ENCODE results near the gene CUL1.
A peak's percentile ranks its signal among the peaks of the same experiment; 100 is the strongest.

Gene CUL1

DNA sequence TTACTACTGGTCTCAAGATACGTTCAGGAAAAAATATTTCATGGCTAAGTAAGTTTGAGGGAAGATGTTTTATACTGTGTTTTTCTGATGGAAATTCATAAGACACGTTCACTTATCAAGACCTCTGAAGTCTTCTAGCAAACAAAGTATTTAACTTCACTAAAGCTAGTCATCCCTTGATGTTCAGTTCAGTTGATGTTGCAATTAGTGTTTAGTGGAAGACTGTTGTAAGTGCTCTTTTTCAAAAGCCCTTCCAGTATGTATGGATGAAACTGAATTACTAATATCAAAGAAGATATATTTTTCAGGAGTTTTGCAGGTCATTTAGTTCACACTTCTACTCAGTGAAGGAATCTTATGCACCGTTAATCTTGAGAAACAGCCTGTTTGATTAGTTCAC lies 25.1 kb downstream of the CUL1 start:
- Histone ChIP-seq H3K14ac (ENCODE audit: low read length) (no peak overlapping the region), H4K12ac (ENCODE audit: low read depth, low read length) (no peak overlapping the region), H2BK12ac (ENCODE audit: low read length) (no peak overlapping the region), H3K4me3 (ENCODE audit: low read depth, low read length) (no peak overlapping the region), H3K79me2 (ENCODE audit: control insufficient read depth, insufficient read depth, low read length, poor library complexity) (peaks cover 32% of the 10 kb centered on the region), H3K79me1 (ENCODE audit: low read length) (no peaks in the 10 kb centered on the region), H2AK5ac (ENCODE audit: low read length) (no peak overlapping the region), H3K27me3 (ENCODE audit: insufficient read depth, low read length) (no peaks in the 10 kb centered on the region), H3K9me3 (ENCODE audit: insufficient read depth, low read depth, low read length) (no peaks in the 10 kb centered on the region), H4K91ac (ENCODE audit: low read depth, low read length) (no peak overlapping the region), H2BK5ac (ENCODE audit: low read depth, low read length, poor library complexity) (no peak overlapping the region), H2BK120ac (ENCODE audit: insufficient read depth, low read length, poor library complexity) (no peak overlapping the region), H3K4ac (ENCODE audit: low read depth, low read length) (no peak overlapping the region), H3K27ac (ENCODE audit: low read depth, low read length) (no peak overlapping the region), H3K36me3 (ENCODE audit: control insufficient read depth in 1 of 2, insufficient read depth in 2 of 2, low read length in 2 of 2) (peaks cover 0 to 7% of the 10 kb centered on the region in 2 experiments), H3K4me1 (ENCODE audit: control insufficient read depth in 1 of 2, insufficient read depth in 2 of 2, low read length in 2 of 2) (peaks cover 8 to 18% of the 10 kb centered on the region in 2 experiments), H3K9ac (ENCODE audit: low read length) (no peak overlapping the region), H3K4me2 (ENCODE audit: low read length) (no peak overlapping the region), H4K8ac (ENCODE audit: low read depth, low read length) (no peak overlapping the region), H3K18ac (ENCODE audit: low read length) (no peak overlapping the region), H2AFZ (ENCODE audit: insufficient read depth, low read length, poor library complexity) (no peak overlapping the region), H3K23ac (ENCODE audit: low read length) (no peak overlapping the region)
- WGBS (ENCODE audit: extremely low coverage, insufficient coverage, insufficient read length) = no CpG with 5 or more reads among the region's 3 CpGs
- DNase-seq = no peak

DNA sequence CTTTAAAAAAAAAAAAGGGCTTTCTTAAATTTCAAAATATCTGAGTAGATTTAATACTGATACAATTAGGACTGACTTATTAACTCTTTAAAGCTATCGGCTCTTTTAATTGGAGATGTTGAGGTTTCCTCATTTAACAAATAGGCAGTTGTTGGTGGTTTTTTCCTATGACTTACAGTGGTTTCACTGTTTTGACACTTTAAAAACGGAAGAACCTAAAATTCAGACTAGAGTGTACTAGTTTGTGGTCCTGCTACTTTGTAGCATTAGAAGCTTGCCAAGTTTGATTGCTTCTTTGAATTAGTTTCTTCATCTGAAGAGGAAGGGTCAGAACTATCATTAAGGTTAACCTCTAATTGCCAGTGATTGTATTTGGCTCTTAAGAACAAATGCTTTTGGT lies 27.7 kb downstream of the CUL1 start:
- no CpG with 5 or more reads among the region's 2 CpGs for WGBS (ENCODE audit: extremely low coverage, insufficient coverage, insufficient read length)
- Histone ChIP-seq H3K79me1 (ENCODE audit: low read length) (no peaks in the 10 kb centered on the region), H3K36me3 (ENCODE audit: control insufficient read depth in 1 of 2, insufficient read depth in 2 of 2, low read length in 2 of 2) (peaks cover 7 to 14% of the 10 kb centered on the region in 2 experiments), H2AK5ac (ENCODE audit: low read length) (no peak overlapping the region), H3K14ac (ENCODE audit: low read length) (no peak overlapping the region), H4K8ac (ENCODE audit: low read depth, low read length) (no peak overlapping the region), H4K91ac (ENCODE audit: low read depth, low read length) (no peak overlapping the region), H3K4me1 (ENCODE audit: control insufficient read depth in 1 of 2, insufficient read depth in 2 of 2, low read length in 2 of 2) (peaks cover 8 to 15% of the 10 kb centered on the region in 2 experiments), H3K4ac (ENCODE audit: low read depth, low read length) (no peak overlapping the region), H3K9me3 (ENCODE audit: insufficient read depth, low read depth, low read length) (no peaks in the 10 kb centered on the region), H2BK12ac (ENCODE audit: low read length) (no peak overlapping the region), H3K27me3 (ENCODE audit: insufficient read depth, low read length) (no peaks in the 10 kb centered on the region), H2BK120ac (ENCODE audit: insufficient read depth, low read length, poor library complexity) (no peak overlapping the region), H4K12ac (ENCODE audit: low read depth, low read length) (no peak overlapping the region), H2AFZ (ENCODE audit: insufficient read depth, low read length, poor library complexity) (no peak overlapping the region), H2BK5ac (ENCODE audit: low read depth, low read length, poor library complexity) (no peak overlapping the region), H3K23ac (ENCODE audit: low read length) (no peak overlapping the region), H3K9ac (ENCODE audit: low read length) (no peak overlapping the region), H3K79me2 (ENCODE audit: control insufficient read depth, insufficient read depth, low read length, poor library complexity) (peaks cover 25% of the 10 kb centered on the region), H3K27ac (ENCODE audit: low read depth, low read length) (no peak overlapping the region), H3K4me3 (ENCODE audit: low read depth, low read length) (no peak overlapping the region), H3K18ac (ENCODE audit: low read length) (no peak overlapping the region), H3K4me2 (ENCODE audit: low read length) (no peak overlapping the region)
- DNase-seq = no peak

DNA sequence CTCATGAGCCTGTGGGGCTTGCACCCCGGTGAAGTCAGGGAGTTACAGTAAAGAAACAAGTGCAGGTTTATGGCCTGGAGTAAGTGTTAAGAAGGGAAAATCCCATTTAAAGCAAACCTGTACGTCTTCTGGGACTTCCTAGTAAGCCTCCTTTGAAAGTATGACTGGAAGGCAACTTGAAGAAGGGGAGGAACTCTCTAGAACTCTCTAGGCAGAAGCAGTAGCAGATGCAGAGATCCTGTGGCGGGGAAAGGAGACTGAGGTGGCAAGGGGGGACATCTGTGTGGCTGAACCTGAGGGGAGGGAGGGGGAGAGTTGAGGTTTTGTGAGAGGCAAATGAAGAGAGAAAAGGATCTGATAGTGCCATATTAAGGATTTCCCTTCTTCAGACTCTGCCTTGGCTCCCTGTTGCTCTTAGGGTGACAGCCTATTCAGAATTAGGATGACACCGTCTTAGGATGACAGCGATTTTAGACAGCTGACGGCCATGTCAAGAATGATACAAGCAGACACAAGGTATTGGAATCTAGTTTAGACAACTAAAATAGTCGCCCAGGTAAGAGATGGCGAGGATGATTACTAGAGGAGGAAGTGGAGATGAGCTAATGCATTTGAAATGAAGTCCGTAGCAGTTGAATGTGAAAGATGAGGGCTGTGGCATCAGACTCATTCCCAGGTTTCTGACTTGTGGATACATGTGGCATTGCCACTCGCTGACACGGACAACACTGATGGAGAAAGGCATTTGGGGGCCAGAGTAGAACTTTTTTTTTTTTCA lies 29.0 kb downstream of the CUL1 start:
- peaks cover 11 to 15% of the 10 kb centered on the region in 2 experiments for H3K36me3 ChIP-seq (ENCODE audit: control insufficient read depth in 1 of 2, insufficient read depth in 2 of 2, low read length in 2 of 2)
- peak overlapping the region; percentile 19 for H3K18ac ChIP-seq (ENCODE audit: low read length)
- no peak overlapping the region for H3K4me2 ChIP-seq (ENCODE audit: low read length)
- no peak overlapping the region for H2BK120ac ChIP-seq (ENCODE audit: insufficient read depth, low read length, poor library complexity)
- WGBS (ENCODE audit: extremely low coverage, insufficient coverage, insufficient read length) = no CpG with 5 or more reads among the region's 11 CpGs
- H4K8ac ChIP-seq (ENCODE audit: low read depth, low read length) = no peak overlapping the region
- H3K9ac ChIP-seq (ENCODE audit: low read length) = no peak overlapping the region
- H2BK5ac ChIP-seq (ENCODE audit: low read depth, low read length, poor library complexity) = no peak overlapping the region
- peak overlapping the region; percentile 27 for H3K27ac ChIP-seq (ENCODE audit: low read depth, low read length)
- H3K4ac ChIP-seq (ENCODE audit: low read depth, low read length) = peak overlapping the region; percentile 61
- peak; percentile 77 to 92 for DNase-seq
- peaks cover 16% of the 10 kb centered on the region for H3K79me2 ChIP-seq (ENCODE audit: control insufficient read depth, insufficient read depth, low read length, poor library complexity)
- no peak overlapping the region for H3K23ac ChIP-seq (ENCODE audit: low read length)
- H3K14ac ChIP-seq (ENCODE audit: low read length) = no peak overlapping the region
- H2BK12ac ChIP-seq (ENCODE audit: low read length) = no peak overlapping the region
- H2AFZ ChIP-seq (ENCODE audit: insufficient read depth, low read length, poor library complexity) = no peak overlapping the region
- H3K27me3 ChIP-seq (ENCODE audit: insufficient read depth, low read length) = no peaks in the 10 kb centered on the region
- H2AK5ac ChIP-seq (ENCODE audit: low read length) = no peak overlapping the region
- no peaks in the 10 kb centered on the region for H3K79me1 ChIP-seq (ENCODE audit: low read length)
- H4K91ac ChIP-seq (ENCODE audit: low read depth, low read length) = no peak overlapping the region
- peaks cover 5 to 9% of the 10 kb centered on the region in 2 experiments for H3K4me1 ChIP-seq (ENCODE audit: control insufficient read depth in 1 of 2, insufficient read depth in 2 of 2, low read length in 2 of 2)
- no peak overlapping the region for H4K12ac ChIP-seq (ENCODE audit: low read depth, low read length)
- H3K4me3 ChIP-seq (ENCODE audit: low read depth, low read length) = no peak overlapping the region
- no peaks in the 10 kb centered on the region for H3K9me3 ChIP-seq (ENCODE audit: insufficient read depth, low read depth, low read length)

DNA sequence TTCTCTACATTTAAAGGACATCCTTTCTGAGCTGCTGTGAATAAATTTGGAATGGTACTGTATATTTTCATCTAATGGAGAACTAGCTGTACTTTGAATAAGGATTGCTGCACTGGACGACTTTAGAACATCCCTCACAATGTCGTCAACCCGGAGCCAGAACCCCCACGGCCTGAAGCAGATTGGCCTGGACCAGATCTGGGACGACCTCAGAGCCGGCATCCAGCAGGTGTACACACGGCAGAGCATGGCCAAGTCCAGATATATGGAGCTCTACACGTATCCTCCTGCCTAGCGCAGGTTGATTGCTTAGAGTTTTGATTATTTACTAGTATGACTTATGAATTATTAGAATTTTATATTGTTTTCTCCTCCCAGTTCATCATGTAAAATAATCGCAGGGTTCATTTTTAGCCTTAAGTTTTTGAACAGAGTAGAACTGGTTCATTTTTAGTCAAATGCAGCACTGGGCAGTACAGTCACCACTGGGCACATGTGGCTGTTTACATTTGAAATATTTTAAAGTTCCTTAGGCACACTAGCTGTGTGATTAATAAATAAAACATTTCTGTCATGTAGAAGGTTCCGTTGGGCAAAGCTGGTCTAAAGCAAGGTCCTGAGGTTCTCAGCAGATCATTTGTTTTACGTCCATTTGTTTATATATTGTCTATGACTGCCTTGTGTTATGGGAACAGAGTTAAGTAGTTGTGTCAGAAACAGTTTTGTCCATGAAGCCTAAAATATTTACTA lies 31.5 kb downstream of the CUL1 start:
- H3K18ac ChIP-seq (ENCODE audit: low read length) = no peak overlapping the region
- H2BK5ac ChIP-seq (ENCODE audit: low read depth, low read length, poor library complexity) = no peak overlapping the region
- DNase-seq = no peak
- H3K9ac ChIP-seq (ENCODE audit: low read length) = no peak overlapping the region
- H4K91ac ChIP-seq (ENCODE audit: low read depth, low read length) = no peak overlapping the region
- no peaks in the 10 kb centered on the region for H3K9me3 ChIP-seq (ENCODE audit: insufficient read depth, low read depth, low read length)
- peaks cover 18 to 22% of the 10 kb centered on the region in 2 experiments for H3K36me3 ChIP-seq (ENCODE audit: control insufficient read depth in 1 of 2, insufficient read depth in 2 of 2, low read length in 2 of 2)
- H3K23ac ChIP-seq (ENCODE audit: low read length) = no peak overlapping the region
- no peak overlapping the region for H2BK120ac ChIP-seq (ENCODE audit: insufficient read depth, low read length, poor library complexity)
- WGBS (ENCODE audit: extremely low coverage, insufficient coverage, insufficient read length) = no CpG with 5 or more reads among the region's 12 CpGs
- H3K4me2 ChIP-seq (ENCODE audit: low read length) = no peak overlapping the region
- H3K27me3 ChIP-seq (ENCODE audit: insufficient read depth, low read length) = no peaks in the 10 kb centered on the region
- H4K8ac ChIP-seq (ENCODE audit: low read depth, low read length) = no peak overlapping the region
- peak overlapping the region; percentile 33 for H3K4ac ChIP-seq (ENCODE audit: low read depth, low read length)
- no peak overlapping the region for H3K4me3 ChIP-seq (ENCODE audit: low read depth, low read length)
- H3K14ac ChIP-seq (ENCODE audit: low read length) = no peak overlapping the region
- peaks cover 12% of the 10 kb centered on the region for H3K79me2 ChIP-seq (ENCODE audit: control insufficient read depth, insufficient read depth, low read length, poor library complexity)
- H3K4me1 ChIP-seq (ENCODE audit: control insufficient read depth in 1 of 2, insufficient read depth in 2 of 2, low read length in 2 of 2) = peaks cover 5 to 8% of the 10 kb centered on the region in 2 experiments
- no peak overlapping the region for H4K12ac ChIP-seq (ENCODE audit: low read depth, low read length)
- H2AFZ ChIP-seq (ENCODE audit: insufficient read depth, low read length, poor library complexity) = no peak overlapping the region
- no peaks in the 10 kb centered on the region for H3K79me1 ChIP-seq (ENCODE audit: low read length)
- H2BK12ac ChIP-seq (ENCODE audit: low read length) = no peak overlapping the region
- no peak overlapping the region for H2AK5ac ChIP-seq (ENCODE audit: low read length)
- H3K27ac ChIP-seq (ENCODE audit: low read depth, low read length) = no peak overlapping the region

Measured in trophoblast cell (in vitro differentiated cells and primary cell).